ENCODE data around the gene C12orf42. TPM values are rescaled to one million over a fixed set of nuclear protein-coding genes. Genes with fewer than 3 reads are reported as not detected.

Gene C12orf42
- total RNA-seq, 2 experiments from 2014 or later, result 0.19 to 0.24 TPM

DNA sequence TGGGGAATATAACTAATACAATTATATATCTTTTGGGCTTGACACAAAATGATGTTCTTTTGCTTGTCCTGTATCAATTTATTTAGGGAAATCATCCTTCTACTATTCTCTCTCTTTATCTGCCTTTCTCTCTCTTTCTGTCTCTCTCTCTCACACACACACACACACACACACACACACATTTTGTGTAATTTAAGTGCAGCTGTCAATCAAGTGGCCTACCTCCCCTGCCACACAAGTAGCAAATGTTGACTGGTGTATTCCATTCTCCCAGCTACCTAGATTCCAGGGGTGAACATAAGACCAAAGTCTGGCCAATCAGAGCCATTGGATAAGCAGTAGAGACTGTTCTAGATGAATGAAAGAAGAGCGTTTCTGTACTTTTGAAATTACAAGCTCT lies 127.6 kb downstream of the C12orf42 start:
- no peak for DNase-seq
- Mint-ChIP-seq H3K27ac (no peak overlapping the region), H3K27me3 (no peaks in the 10 kb centered on the region), H3K4me3 (no peak overlapping the region), H3K9me3 (peaks cover 11% of the 10 kb centered on the region), H3K4me1 (peaks cover 15% of the 10 kb centered on the region), H3K36me3 (peaks cover 13% of the 10 kb centered on the region)

DNA sequence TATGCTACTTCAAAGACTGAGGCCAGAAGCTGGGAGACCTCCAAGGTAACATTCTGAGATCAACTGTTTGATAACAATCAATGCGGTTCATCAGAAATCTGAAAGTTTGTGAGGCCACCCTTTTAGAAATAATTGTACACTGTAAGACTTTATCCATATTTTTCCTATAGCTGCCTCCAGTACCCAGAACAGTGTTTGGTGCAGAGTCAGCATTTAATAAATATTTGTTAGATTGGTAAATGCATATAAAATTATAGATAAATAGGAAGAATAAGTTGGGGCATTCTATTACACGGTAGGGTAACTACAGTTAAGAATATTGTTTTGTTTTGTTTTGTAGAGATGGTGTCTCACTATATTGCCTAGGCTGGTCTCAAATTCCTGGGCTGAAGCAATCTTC lies 141.4 kb downstream of the C12orf42 start:
- peaks cover 5% of the 10 kb centered on the region for H3K9me3 Mint-ChIP-seq
- H3K36me3 Mint-ChIP-seq, result peaks cover 8% of the 10 kb centered on the region
- H3K4me3 Mint-ChIP-seq, result no peak overlapping the region
- H3K4me1 Mint-ChIP-seq, result peaks cover 3% of the 10 kb centered on the region
- no peak overlapping the region for H3K27ac Mint-ChIP-seq
- no peaks in the 10 kb centered on the region for H3K27me3 Mint-ChIP-seq
- no peak for DNase-seq

DNA sequence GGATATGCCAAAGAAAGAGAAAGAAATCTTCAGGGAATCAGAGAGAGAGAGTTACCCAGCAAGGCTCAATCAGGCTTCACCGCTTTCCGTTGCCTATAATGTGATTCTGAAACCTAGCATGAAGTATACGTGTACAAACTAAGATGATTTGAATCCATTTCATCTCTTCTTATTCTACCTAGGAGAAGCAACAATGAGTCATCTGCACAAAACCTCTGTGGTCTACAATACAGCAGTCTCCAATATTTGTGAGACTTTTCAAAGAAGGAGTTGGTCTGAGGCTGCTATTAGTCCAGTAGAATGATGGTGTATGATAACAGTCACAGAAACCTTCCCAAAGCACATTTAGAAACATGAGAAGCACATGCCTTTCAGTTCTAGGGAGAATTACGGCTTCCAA lies 141.9 kb downstream of the C12orf42 start:
- no peak overlapping the region for H3K27ac Mint-ChIP-seq
- no peaks in the 10 kb centered on the region for H3K27me3 Mint-ChIP-seq
- H3K4me1 Mint-ChIP-seq, result peaks cover 6% of the 10 kb centered on the region
- H3K36me3 Mint-ChIP-seq, result peaks cover 9% of the 10 kb centered on the region
- no peak overlapping the region for H3K4me3 Mint-ChIP-seq
- DNase-seq, result no peak
- peaks cover 8% of the 10 kb centered on the region for H3K9me3 Mint-ChIP-seq

DNA sequence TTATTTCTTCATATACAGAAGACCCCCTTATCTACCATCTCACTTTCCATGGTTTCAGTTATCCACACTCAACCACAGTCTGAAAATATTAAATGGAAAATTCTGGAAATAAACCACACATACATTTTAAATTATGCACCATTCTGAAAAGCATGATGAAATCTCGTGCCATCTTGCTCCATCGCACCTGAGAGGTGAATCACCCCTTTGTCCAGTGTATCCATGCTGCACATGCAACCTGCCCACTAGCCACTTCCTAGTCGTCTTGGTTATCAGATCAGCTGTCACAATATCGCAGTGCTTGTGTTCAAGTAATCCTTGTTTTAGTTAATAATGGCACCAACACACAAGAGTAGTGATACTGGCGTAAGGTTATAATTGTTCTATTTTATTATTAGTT lies 145.7 kb downstream of the C12orf42 start:
- Mint-ChIP-seq H3K4me1 (peaks cover 6% of the 10 kb centered on the region), H3K27me3 (no peaks in the 10 kb centered on the region)

DNA sequence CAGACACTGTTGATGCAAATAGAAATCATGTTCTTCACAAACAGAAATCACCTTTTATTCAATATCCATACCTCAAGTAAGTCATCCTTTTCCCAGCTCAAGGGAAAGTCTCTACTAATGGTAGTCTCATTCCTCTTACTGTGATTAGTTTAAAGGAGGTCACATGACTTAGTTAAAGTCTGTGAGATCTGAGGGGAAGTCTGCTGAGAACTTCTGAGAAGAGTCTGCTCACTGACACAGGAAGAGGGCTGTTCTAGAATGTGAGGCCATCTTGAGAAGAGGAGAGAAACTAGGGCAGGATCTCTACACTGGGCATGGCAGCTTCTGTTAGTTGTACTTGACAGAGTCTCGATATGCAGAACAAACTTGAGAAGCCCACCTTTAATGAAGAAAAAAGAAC lies 146.8 kb downstream of the C12orf42 start:
- DNase-seq, result no peak
- Mint-ChIP-seq H3K4me3 (no peak overlapping the region), H3K9me3 (peaks cover 9% of the 10 kb centered on the region), H3K36me3 (peaks cover 7% of the 10 kb centered on the region), H3K27me3 (no peaks in the 10 kb centered on the region), H3K27ac (no peak overlapping the region), H3K4me1 (peaks cover 5% of the 10 kb centered on the region)

More for the DNA sequence above, 145.7 kb downstream of the C12orf42 start:
- peaks cover 7% of the 10 kb centered on the region for H3K36me3 Mint-ChIP-seq
- H3K27ac Mint-ChIP-seq, result no peak overlapping the region
- no peak for DNase-seq
- peaks cover 9% of the 10 kb centered on the region for H3K9me3 Mint-ChIP-seq
- no peak overlapping the region for H3K4me3 Mint-ChIP-seq

DNA sequence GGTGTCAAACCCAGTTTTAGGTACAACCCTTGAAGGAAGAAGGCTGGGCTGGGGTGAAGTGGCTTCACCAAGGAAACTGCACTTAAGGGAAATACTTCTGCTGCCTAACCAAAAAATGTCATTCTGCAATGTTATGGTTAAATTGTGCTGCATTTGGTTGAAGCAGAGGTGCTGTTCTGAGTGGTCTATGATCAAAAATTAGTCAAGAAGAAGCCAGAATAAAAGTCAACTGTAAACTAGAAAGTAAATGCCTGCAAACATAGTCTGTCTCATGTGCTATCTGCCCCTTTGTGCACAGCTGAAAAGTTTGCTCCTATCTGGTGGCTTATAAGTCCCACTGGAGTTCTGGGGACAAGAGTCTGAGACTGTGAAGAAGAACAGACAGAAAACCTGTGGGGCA lies 158.8 kb downstream of the C12orf42 start:
- Mint-ChIP-seq H3K9me3 (peaks cover 5% of the 10 kb centered on the region), H3K27me3 (no peaks in the 10 kb centered on the region), H3K4me3 (no peak overlapping the region), H3K36me3 (no peaks in the 10 kb centered on the region), H3K4me1 (no peaks in the 10 kb centered on the region), H3K27ac (no peak overlapping the region)
- no peak for DNase-seq

DNA sequence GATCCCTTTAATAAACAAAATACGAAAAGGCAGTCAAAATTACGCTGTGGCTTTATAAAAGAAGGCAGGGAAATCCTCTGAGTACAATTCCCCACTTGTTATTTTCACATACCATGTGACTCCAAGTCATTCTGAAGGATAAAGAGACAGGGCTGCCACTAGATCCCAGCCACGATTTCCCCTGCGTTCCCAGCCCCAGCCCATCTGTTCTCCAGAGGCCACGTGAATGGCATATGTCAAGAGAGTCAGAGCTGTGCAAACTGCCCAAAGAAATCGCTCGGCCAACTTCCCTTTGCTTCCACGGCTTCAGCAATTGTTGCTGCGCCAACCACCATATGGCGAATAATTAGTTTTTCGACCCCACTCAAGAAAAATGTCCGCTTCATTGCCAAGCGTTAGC lies 161.3 kb downstream of the C12orf42 start:
- Mint-ChIP-seq H3K4me1 (no peaks in the 10 kb centered on the region), H3K36me3 (no peaks in the 10 kb centered on the region), H3K4me3 (no peak overlapping the region), H3K9me3 (no peaks in the 10 kb centered on the region), H3K27me3 (no peaks in the 10 kb centered on the region), H3K27ac (no peak overlapping the region)
- DNase-seq, result no peak

DNA sequence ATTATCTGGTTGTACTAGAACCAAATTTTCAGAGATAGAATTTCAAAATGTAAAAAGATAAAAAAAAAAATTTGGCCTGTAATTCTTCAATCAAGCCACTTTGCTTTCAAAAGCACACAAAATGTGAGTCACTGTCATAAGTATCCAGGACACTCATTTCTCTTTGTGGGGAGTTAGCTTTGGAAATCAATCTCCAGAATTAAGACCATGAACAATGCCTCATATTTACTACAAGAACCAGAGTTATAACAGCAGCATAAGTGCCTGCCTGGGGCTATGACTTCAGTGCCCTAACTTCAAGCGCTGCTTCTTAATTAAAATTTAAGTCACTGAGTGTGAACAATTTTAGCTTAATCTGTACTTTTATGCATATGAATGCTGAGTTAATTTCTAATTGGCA lies 162.1 kb downstream of the C12orf42 start:
- DNase-seq, result no peak
- H3K36me3 Mint-ChIP-seq, result no peaks in the 10 kb centered on the region
- H3K27me3 Mint-ChIP-seq, result no peaks in the 10 kb centered on the region
- no peak overlapping the region for H3K27ac Mint-ChIP-seq
- H3K4me3 Mint-ChIP-seq, result no peak overlapping the region
- no peaks in the 10 kb centered on the region for H3K4me1 Mint-ChIP-seq
- H3K9me3 Mint-ChIP-seq, result no peaks in the 10 kb centered on the region

DNA sequence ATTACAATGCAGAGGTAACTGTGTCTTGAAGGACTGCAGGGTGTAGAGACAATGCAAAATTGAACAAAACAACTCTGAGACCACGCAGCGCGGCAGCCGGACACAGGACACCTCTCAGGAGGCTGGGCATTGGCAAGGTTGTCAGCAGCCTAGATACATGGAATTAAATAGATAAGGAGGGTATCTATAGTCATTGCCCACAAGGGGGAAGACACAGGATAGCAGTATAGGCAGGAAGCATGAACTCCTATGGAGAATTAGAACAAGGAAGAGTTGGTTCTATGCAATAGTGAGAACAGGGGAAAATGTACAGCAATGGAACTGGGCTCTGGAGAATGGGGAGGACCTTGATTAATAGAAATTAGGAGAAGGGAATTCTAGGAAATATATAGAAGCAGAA lies 164.1 kb downstream of the C12orf42 start:
- Mint-ChIP-seq H3K36me3 (no peaks in the 10 kb centered on the region), H3K9me3 (no peaks in the 10 kb centered on the region), H3K27ac (no peak overlapping the region), H3K27me3 (no peaks in the 10 kb centered on the region), H3K4me3 (no peak overlapping the region), H3K4me1 (no peaks in the 10 kb centered on the region)
- no peak for DNase-seq

DNA sequence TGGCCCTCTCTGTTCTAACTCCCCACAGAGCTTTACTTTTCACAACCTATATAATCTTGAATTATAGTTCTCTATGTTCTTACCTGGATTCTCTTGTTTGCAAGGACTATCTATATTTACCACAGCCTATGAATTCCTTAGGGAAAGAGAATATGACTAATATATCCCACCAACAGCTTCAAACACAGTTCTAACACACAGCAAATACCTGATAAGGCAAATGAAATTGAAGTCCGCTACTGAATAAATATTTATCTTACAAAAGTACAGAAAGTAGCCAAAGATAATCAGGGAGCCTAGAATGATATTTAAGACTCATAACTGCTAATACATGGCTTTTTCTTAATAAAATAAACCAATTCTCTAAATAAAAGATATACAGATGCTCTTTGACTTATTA lies 165.1 kb downstream of the C12orf42 start:
- H3K36me3 Mint-ChIP-seq, result no peaks in the 10 kb centered on the region
- no peaks in the 10 kb centered on the region for H3K4me1 Mint-ChIP-seq
- H3K9me3 Mint-ChIP-seq, result no peaks in the 10 kb centered on the region
- no peak for DNase-seq
- no peaks in the 10 kb centered on the region for H3K27me3 Mint-ChIP-seq
- H3K27ac Mint-ChIP-seq, result no peak overlapping the region
- H3K4me3 Mint-ChIP-seq, result no peak overlapping the region

DNA sequence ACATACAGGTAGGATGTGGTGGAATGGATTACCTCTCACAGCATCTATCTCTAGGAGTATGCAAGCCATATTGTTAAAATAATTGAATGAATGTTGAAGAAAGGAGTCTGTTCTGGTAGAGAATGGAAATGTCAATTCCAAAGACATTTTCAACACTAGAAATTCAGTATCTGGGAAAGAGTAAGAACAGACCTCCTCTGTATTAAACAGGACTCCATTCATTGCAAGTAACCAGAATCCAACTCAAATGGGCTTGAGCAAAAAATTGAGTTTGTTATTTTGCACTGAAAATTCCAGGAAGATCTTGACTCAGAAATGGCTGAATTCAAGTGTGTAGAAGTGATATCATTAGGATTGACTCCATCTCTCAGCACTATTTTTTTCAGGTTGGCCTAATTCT lies 168.1 kb downstream of the C12orf42 start:
- no peaks in the 10 kb centered on the region for H3K36me3 Mint-ChIP-seq
- H3K27ac Mint-ChIP-seq, result no peak overlapping the region
- no peaks in the 10 kb centered on the region for H3K9me3 Mint-ChIP-seq
- no peak overlapping the region for H3K4me3 Mint-ChIP-seq
- H3K27me3 Mint-ChIP-seq, result no peaks in the 10 kb centered on the region
- H3K4me1 Mint-ChIP-seq, result no peaks in the 10 kb centered on the region
- DNase-seq, result no peak

DNA sequence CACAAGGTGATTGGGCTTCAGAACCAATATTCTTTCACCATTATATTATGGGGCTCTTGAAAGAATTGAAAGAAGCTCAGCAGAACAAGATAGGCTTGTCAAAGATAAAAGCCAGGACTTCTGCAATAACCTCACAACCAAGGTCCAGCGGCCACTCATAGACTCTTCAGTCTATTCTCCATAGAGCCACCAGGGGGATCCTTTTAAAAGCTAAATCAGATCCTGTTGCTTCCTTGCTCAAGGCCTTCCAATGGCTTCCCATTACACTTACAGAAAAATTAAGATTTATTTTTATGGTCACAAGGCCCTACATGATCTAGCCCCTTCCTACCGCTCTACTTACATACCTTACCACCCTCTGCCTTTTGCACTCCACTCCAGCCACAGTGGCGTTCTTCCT lies 169.6 kb downstream of the C12orf42 start:
- Mint-ChIP-seq H3K27me3 (no peaks in the 10 kb centered on the region), H3K4me3 (no peak overlapping the region), H3K9me3 (peaks cover 3% of the 10 kb centered on the region), H3K27ac (no peak overlapping the region), H3K36me3 (peaks cover 4% of the 10 kb centered on the region), H3K4me1 (no peaks in the 10 kb centered on the region)
- no peak for DNase-seq

DNA sequence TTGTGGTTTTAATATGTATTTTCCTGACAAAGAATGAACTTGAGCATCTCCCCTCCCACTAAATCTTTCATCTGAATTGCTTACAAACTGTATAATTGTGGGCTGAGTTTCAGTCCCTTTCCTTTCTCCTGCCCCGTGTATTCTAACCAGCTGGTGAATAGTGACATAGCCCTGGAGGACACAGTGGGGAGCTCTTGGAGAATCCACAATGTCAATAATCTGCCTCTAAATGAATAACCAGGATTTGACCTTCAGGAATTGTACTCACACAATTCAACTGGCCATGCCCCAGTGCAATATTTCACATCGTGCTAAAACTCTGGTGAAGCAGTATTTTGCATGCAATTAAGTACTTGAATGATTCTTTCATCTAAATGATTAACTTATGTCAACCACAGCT lies 177.2 kb downstream of the C12orf42 start:
- H3K4me3 Mint-ChIP-seq, result no peak overlapping the region
- no peak for DNase-seq
- H3K27me3 Mint-ChIP-seq, result no peaks in the 10 kb centered on the region
- peaks cover 23% of the 10 kb centered on the region for H3K36me3 Mint-ChIP-seq
- no peak overlapping the region for H3K27ac Mint-ChIP-seq
- H3K9me3 Mint-ChIP-seq, result peaks cover 15% of the 10 kb centered on the region
- H3K4me1 Mint-ChIP-seq, result peaks cover 4% of the 10 kb centered on the region

DNA sequence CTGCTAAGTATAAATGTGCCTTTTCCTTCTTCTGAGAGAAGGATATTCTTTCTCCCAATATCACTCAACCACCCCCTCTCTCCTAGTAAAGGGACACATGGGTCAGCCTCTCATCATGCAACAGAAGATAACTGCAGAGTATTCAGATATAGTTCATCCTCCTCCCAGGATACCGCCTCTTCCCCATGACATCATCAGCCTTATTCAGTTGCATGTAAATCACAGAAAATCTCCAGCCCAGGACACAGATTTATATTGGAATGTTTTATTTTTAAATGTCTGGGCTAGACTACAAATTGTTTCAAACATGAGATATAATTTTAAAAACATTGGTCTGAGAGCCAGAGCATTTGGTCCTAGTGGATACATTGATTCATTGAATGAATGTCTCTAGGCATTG lies 178.5 kb downstream of the C12orf42 start:
- peaks cover 4% of the 10 kb centered on the region for H3K4me1 Mint-ChIP-seq
- no peaks in the 10 kb centered on the region for H3K27me3 Mint-ChIP-seq

DNA sequence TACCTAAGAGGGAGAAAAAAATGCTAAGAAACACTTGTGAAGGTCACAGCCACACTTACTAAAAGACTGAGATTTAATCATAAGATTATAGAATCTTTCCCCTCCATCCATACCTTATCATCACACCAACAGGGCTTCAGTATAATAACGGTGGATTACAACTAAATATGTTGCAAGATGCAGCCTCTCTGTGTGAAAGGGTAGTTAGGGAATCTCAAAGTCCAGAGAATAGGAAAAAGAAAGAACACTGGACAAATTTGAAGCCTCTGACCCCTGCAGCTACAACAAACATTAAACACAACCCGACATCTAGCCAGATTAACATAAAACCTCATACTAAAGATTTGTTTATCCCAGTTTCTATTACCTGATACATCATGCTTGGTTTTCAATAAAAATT lies 181.0 kb downstream of the C12orf42 start:
- Mint-ChIP-seq H3K36me3 (peaks cover 18% of the 10 kb centered on the region), H3K4me3 (no peak overlapping the region), H3K4me1 (peaks cover 4% of the 10 kb centered on the region), H3K9me3 (peaks cover 12% of the 10 kb centered on the region), H3K27me3 (no peaks in the 10 kb centered on the region), H3K27ac (no peak overlapping the region)
- DNase-seq, result no peak

More for the DNA sequence above, 178.5 kb downstream of the C12orf42 start:
- Mint-ChIP-seq H3K9me3 (peaks cover 15% of the 10 kb centered on the region), H3K27ac (no peak overlapping the region), H3K36me3 (peaks cover 21% of the 10 kb centered on the region), H3K4me3 (no peak overlapping the region)
- no peak for DNase-seq

DNA sequence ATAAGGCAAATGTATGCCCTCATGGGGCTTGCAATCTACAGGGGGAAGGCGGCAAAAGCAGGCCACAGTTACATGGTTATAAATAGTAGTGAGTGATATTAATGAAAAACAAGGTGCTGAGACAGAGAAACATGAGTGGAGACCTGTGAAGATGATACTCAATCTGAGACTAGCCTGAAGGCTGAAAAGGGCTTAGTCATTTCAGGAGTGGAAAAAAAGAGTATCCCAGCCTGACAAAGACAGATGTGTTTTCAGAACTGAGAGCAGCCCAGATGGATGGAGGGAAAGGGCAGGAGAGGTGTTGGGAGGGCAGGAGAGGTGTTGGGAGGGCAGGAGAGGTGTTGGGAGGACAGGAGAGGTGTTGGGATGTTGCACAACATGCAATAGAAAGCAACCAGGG lies 181.9 kb downstream of the C12orf42 start:
- DNase-seq, result no peak
- H3K4me3 Mint-ChIP-seq, result no peak overlapping the region
- no peak overlapping the region for H3K27ac Mint-ChIP-seq

More for the DNA sequence above, 181.9 kb downstream of the C12orf42 start:
- Mint-ChIP-seq H3K27me3 (no peaks in the 10 kb centered on the region), H3K36me3 (peaks cover 15% of the 10 kb centered on the region), H3K9me3 (peaks cover 12% of the 10 kb centered on the region), H3K4me1 (peaks cover 4% of the 10 kb centered on the region)
